Loucy (cell line): ENCODE data around the gene UBP1.
A peak's percentile ranks its signal among the peaks of the same experiment; 100 is the strongest.

Experiments
- H2AFZ ChIP-seq: fragments of 200-600 bp; sonication (generic); 2 replicates; pipeline ENCODE4 v1.6.0; 2016; ENCODE audit warnings: antibody characterized with exemption, mild to moderate bottlenecking, low read length, moderate library complexity
- H3F3A ChIP-seq: fragments of 200-600 bp; 2 replicates; pipeline ENCODE4 v1.6.0; 2016; ENCODE audit warnings: antibody characterized with exemption, low read depth, mild to moderate bottlenecking
- H3K27me3 ChIP-seq: fragments of 200-600 bp; sonication (generic); 2 replicates; pipeline ENCODE4 v1.6.1; 2014; ENCODE audit warnings: low read length, mild to moderate bottlenecking; ENCODE audit not compliant: insufficient read depth, poor library complexity, severe bottlenecking
- H3K36me3 ChIP-seq: fragments of 200-600 bp; sonication (generic); 2 replicates; pipeline ENCODE4 v1.6.1; 2016; ENCODE audit warnings: low read length; ENCODE audit not compliant: insufficient read depth
- H3K4me1 ChIP-seq: fragments of 200-600 bp; sonication (generic); 2 replicates; pipeline ENCODE4 v1.5.1; 2014; ENCODE audit warnings: low read length, mild to moderate bottlenecking; ENCODE audit not compliant: insufficient read depth, poor library complexity, severe bottlenecking
- H3K4me2 ChIP-seq: fragments of 200-600 bp; sonication (generic); 2 replicates; pipeline ENCODE4 v1.6.0; 2014; ENCODE audit warnings: antibody characterized with exemption, low read length, low read depth, mild to moderate bottlenecking; ENCODE audit not compliant: poor library complexity, severe bottlenecking
- H3K4me3 ChIP-seq: fragments of 200-600 bp; sonication (generic); 2 replicates; pipeline ENCODE4 v1.5.1; 2014; ENCODE audit warnings: low read length, mild to moderate bottlenecking, mixed read lengths; ENCODE audit not compliant: poor library complexity, severe bottlenecking
- H3K79me2 ChIP-seq: fragments of 200-600 bp; sonication (generic); 2 replicates; pipeline ENCODE4 v1.6.1; 2014; ENCODE audit warnings: low read length; ENCODE audit not compliant: insufficient read depth
- H3K9ac ChIP-seq: fragments of 200-600 bp; sonication (generic); 2 replicates; pipeline ENCODE4 v1.6.0; 2014; ENCODE audit warnings: mild to moderate bottlenecking, low read depth, low read length, moderate library complexity; ENCODE audit not compliant: poor library complexity, severe bottlenecking
- H3K9me2 ChIP-seq: fragments of 200-600 bp; sonication (generic); replicated peaks from 2 replicates; pipeline ENCODE4 v1.6.1; 2016; ENCODE audit warnings: low read depth, low read length, mixed read lengths
- H3K9me3 ChIP-seq: fragments of 200-600 bp; sonication (generic); 2 replicates; pipeline ENCODE4 v1.6.1; 2014; ENCODE audit warnings: mild to moderate bottlenecking, antibody characterized with exemption, low read length, low read depth; ENCODE audit not compliant: insufficient read depth
- H4K20me1 ChIP-seq: fragments of 200-600 bp; sonication (generic); 2 replicates; pipeline ENCODE4 v1.6.0; 2014; ENCODE audit warnings: antibody characterized with exemption, low read length, mild to moderate bottlenecking; ENCODE audit not compliant: insufficient read depth, poor library complexity, severe bottlenecking
- EZH2phosphoT487 ChIP-seq: fragments of 200-600 bp; IDR thresholded peaks from 2 replicates; pipeline ENCODE4 v1.6.1; 2018; ENCODE audit warnings: antibody characterized with exemption, mild to moderate bottlenecking, moderate library complexity, borderline replicate concordance
- TF ChIP-seq, protein P1 (sequence below): fragments of 200-600 bp; sonication (generic); conservative IDR thresholded peaks from 2 replicates; pipeline ENCODE4 v1.5.1; 2014; ENCODE audit warnings: mild to moderate bottlenecking, antibody characterized with exemption, low read length

Gene UBP1

DNA sequence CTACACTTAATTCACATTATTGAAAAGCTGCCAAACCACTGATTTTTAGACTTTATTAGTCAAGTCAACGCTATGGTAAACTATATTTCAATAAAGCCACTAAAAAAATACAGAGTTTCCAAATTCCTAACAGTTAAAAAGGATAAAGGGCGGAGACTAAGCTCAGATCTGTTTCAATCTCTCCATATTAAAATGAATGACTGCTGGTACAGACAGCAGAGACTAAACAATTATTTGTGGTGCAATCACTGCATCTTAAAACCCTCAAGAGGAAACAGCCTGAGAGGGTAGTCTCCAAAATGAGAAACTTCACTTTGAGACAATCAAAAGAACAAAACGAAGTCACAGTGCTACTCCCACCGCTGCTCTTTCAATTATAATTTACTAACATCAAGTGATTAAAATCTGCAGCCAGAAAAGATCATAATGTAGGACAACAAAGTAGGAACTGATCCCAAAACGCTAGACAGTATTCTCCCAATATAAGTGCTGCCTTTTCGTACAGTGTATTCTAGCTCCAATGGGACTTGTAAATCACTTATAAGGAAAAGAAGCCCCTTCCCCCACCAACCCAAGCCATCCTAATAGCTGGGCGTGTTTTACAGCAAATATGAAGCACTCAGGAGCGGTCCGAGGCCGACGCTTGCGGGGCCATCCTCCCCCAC is 1.2 kb downstream of the UBP1 start:
- no peaks in the 10 kb centered on the region for H3K9me3 ChIP-seq
- peaks cover 46% of the 10 kb centered on the region for H3K4me1 ChIP-seq
- peak overlapping the region; percentile 76 for H3K4me3 ChIP-seq
- no peaks in the 10 kb centered on the region for H3K9me2 ChIP-seq
- peaks cover 58% of the 10 kb centered on the region for H3K79me2 ChIP-seq
- H3K36me3 ChIP-seq = no peaks in the 10 kb centered on the region
- no peaks in the 10 kb centered on the region for H3F3A ChIP-seq
- H3K27me3 ChIP-seq = no peaks in the 10 kb centered on the region
- TF ChIP-seq EZH2phosphoT487 = no peak
- TF ChIP-seq, protein P1, sequence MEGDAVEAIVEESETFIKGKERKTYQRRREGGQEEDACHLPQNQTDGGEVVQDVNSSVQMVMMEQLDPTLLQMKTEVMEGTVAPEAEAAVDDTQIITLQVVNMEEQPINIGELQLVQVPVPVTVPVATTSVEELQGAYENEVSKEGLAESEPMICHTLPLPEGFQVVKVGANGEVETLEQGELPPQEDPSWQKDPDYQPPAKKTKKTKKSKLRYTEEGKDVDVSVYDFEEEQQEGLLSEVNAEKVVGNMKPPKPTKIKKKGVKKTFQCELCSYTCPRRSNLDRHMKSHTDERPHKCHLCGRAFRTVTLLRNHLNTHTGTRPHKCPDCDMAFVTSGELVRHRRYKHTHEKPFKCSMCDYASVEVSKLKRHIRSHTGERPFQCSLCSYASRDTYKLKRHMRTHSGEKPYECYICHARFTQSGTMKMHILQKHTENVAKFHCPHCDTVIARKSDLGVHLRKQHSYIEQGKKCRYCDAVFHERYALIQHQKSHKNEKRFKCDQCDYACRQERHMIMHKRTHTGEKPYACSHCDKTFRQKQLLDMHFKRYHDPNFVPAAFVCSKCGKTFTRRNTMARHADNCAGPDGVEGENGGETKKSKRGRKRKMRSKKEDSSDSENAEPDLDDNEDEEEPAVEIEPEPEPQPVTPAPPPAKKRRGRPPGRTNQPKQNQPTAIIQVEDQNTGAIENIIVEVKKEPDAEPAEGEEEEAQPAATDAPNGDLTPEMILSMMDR = no peak
- H4K20me1 ChIP-seq = peaks cover 53% of the 10 kb centered on the region
- peak overlapping the region; percentile 94 for H3K4me2 ChIP-seq
- peak overlapping the region; percentile 87 for H3K9ac ChIP-seq
- no peak overlapping the region for H2AFZ ChIP-seq

DNA sequence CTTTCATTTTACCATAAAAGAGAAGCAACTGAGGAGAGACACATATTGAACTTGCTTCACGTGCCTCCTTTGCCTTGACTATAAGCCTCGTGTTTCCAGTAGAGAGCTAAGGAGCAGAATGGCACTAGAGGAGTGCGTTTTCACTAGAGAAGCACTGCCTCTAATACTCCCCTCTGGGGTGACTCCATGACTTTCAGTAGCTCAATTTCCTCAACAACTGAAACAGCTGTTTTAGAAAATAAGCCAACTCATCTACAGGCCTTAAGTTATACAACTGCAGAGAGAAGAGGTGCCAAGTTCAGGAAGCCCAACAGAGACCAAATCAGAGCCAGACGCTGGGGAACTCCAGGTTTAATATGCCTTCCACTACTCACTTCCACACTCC is 1.9 kb downstream of the UBP1 start:
- Histone ChIP-seq H3K4me3 (peak overlapping the region; percentile 76), H3K4me1 (peaks cover 46% of the 10 kb centered on the region), H3K9ac (peak overlapping the region; percentile 87), H3K9me3 (no peaks in the 10 kb centered on the region), H3K36me3 (no peaks in the 10 kb centered on the region), H3K27me3 (no peaks in the 10 kb centered on the region), H3K9me2 (no peaks in the 10 kb centered on the region), H3K79me2 (peaks cover 65% of the 10 kb centered on the region), H2AFZ (no peak overlapping the region), H4K20me1 (peaks cover 61% of the 10 kb centered on the region), H3F3A (no peaks in the 10 kb centered on the region), H3K4me2 (peak overlapping the region; percentile 94)
- TF ChIP-seq, protein P1 = no peak
- TF ChIP-seq EZH2phosphoT487 = no peak

GRCh38 chr3:33437556-33438283 is 2.5 kb downstream of the UBP1 start:
- peaks cover 62% of the 10 kb centered on the region for H4K20me1 ChIP-seq
- H2AFZ ChIP-seq = no peak overlapping the region
- peak overlapping the region; percentile 87 for H3K9ac ChIP-seq
- H3K4me2 ChIP-seq = peak overlapping the region; percentile 94
- TF ChIP-seq, protein P1 = no peak
- no peak for TF ChIP-seq EZH2phosphoT487
- H3K9me2 ChIP-seq = no peaks in the 10 kb centered on the region
- peak overlapping the region; percentile 76 for H3K4me3 ChIP-seq
- no peaks in the 10 kb centered on the region for H3K9me3 ChIP-seq
- no peaks in the 10 kb centered on the region for H3K27me3 ChIP-seq
- H3K36me3 ChIP-seq = no peaks in the 10 kb centered on the region
- peaks cover 46% of the 10 kb centered on the region for H3K4me1 ChIP-seq
- peaks cover 71% of the 10 kb centered on the region for H3K79me2 ChIP-seq
- H3F3A ChIP-seq = no peaks in the 10 kb centered on the region
